ENCODE data around the gene ZNF143.

- TF ChIP-seq, protein P1, sequence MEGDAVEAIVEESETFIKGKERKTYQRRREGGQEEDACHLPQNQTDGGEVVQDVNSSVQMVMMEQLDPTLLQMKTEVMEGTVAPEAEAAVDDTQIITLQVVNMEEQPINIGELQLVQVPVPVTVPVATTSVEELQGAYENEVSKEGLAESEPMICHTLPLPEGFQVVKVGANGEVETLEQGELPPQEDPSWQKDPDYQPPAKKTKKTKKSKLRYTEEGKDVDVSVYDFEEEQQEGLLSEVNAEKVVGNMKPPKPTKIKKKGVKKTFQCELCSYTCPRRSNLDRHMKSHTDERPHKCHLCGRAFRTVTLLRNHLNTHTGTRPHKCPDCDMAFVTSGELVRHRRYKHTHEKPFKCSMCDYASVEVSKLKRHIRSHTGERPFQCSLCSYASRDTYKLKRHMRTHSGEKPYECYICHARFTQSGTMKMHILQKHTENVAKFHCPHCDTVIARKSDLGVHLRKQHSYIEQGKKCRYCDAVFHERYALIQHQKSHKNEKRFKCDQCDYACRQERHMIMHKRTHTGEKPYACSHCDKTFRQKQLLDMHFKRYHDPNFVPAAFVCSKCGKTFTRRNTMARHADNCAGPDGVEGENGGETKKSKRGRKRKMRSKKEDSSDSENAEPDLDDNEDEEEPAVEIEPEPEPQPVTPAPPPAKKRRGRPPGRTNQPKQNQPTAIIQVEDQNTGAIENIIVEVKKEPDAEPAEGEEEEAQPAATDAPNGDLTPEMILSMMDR (CRISPR knock-in tag; IDR thresholded peaks at IDR 0.05) = no peak
- no peak for TF ChIP-seq HDAC2 (CRISPR knock-in tag; IDR thresholded peaks at IDR 0.05)
- TF ChIP-seq ATF1 (CRISPR knock-in tag; IDR thresholded peaks at IDR 0.05) = no peak
- no peak for TF ChIP-seq MAZ (IDR thresholded peaks at IDR 0.05; ENCODE audit: borderline replicate concordance, low read depth, low read length)
- TF ChIP-seq MAZ (CRISPR knock-in tag; IDR thresholded peaks at IDR 0.05; ENCODE audit: low read depth) = no peak
- TF ChIP-seq HNRNPL (IDR thresholded peaks at IDR 0.05; ENCODE audit: low read depth, low read length) = no peak
- TF ChIP-seq FOXA1 (IDR thresholded peaks at IDR 0.05) = no peak
- no peak for TF ChIP-seq FOXA1 (CRISPR knock-in tag; IDR thresholded peaks at IDR 0.05)
- TF ChIP-seq, protein P2, sequence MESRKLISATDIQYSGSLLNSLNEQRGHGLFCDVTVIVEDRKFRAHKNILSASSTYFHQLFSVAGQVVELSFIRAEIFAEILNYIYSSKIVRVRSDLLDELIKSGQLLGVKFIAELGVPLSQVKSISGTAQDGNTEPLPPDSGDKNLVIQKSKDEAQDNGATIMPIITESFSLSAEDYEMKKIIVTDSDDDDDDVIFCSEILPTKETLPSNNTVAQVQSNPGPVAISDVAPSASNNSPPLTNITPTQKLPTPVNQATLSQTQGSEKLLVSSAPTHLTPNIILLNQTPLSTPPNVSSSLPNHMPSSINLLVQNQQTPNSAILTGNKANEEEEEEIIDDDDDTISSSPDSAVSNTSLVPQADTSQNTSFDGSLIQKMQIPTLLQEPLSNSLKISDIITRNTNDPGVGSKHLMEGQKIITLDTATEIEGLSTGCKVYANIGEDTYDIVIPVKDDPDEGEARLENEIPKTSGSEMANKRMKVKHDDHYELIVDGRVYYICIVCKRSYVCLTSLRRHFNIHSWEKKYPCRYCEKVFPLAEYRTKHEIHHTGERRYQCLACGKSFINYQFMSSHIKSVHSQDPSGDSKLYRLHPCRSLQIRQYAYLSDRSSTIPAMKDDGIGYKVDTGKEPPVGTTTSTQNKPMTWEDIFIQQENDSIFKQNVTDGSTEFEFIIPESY (CRISPR knock-in tag; IDR thresholded peaks at IDR 0.05) = no peak
- TF ChIP-seq ZSCAN22 (CRISPR knock-in tag; IDR thresholded peaks at IDR 0.05) = no peak
- TF ChIP-seq, protein P3, sequence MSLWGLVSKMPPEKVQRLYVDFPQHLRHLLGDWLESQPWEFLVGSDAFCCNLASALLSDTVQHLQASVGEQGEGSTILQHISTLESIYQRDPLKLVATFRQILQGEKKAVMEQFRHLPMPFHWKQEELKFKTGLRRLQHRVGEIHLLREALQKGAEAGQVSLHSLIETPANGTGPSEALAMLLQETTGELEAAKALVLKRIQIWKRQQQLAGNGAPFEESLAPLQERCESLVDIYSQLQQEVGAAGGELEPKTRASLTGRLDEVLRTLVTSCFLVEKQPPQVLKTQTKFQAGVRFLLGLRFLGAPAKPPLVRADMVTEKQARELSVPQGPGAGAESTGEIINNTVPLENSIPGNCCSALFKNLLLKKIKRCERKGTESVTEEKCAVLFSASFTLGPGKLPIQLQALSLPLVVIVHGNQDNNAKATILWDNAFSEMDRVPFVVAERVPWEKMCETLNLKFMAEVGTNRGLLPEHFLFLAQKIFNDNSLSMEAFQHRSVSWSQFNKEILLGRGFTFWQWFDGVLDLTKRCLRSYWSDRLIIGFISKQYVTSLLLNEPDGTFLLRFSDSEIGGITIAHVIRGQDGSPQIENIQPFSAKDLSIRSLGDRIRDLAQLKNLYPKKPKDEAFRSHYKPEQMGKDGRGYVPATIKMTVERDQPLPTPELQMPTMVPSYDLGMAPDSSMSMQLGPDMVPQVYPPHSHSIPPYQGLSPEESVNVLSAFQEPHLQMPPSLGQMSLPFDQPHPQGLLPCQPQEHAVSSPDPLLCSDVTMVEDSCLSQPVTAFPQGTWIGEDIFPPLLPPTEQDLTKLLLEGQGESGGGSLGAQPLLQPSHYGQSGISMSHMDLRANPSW (CRISPR knock-in tag; IDR thresholded peaks at IDR 0.05; ENCODE audit: borderline replicate concordance) = no peak
- TF ChIP-seq NR2F2 (IDR thresholded peaks at IDR 0.05; ENCODE audit: borderline replicate concordance, low read depth) = no peak
These were observed 35.1 kb downstream of the ZNF143 start for GRCh38 chr11:9495803-9496514.
